Thyroid gland (tissue), 4 donors: ENCODE measurements around the gene OLFML2B.

Experiments used
- CTCF ChIP-seq, 6 experiments: fragments of 200-600 bp in 3 of 6; fragments of 450-650 bp in 3 of 6; sonication (generic) in 3 of 6; IDR thresholded peaks; one replicate each; pipeline ENCODE4 v1.5.1; 2016 to 2019; ENCODE audit warnings: antibody characterized with exemption in 6 of 6, mild to moderate bottlenecking in 2 of 6, inconsistent platforms in 1 of 6, moderate library complexity in 1 of 6
- POLR2A ChIP-seq, 2 donors: fragments of 450-650 bp; IDR thresholded peaks; one replicate each; pipeline ENCODE4 v1.6.1; 2017; ENCODE audit warnings: antibody characterized with exemption in 2 of 2, mild to moderate bottlenecking in 2 of 2, moderate library complexity in 1 of 2

DNA sequence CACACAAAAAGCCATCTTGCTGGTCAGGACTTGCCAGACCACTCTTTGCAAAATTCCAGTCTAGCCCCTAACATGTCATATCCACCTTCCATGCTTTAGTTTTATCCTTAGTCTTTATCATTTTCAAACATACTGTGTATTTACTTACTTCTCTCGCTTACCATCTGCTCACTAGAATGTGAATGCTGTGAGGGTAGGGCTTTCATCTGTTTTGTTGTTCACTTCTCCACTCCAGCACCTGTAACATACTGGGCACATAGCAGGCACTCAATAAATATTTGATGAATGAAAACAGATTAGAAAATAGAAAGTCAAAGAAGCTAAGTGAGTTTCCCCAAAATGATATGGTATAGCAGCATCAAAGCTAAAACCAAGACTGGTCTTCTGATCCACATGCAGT lies 79.9 kb downstream of the OLFML2B start:
- TF ChIP-seq CTCF (IDR thresholded peaks at IDR 0.05) (no peak), POLR2A (IDR thresholded peaks at IDR 0.05) (no peak)
